Measurements from ENCODE around the gene C16orf46.

GRCh38 chr16:81061307-81061640, 15.8 kb downstream of the C16orf46 start:
- TF ChIP-seq POLR2AphosphoS5 (IDR thresholded peaks at IDR 0.05; ENCODE audit: low read depth, low read length) (no peak), POLR2A (IDR thresholded peaks at IDR 0.05; ENCODE audit: low read depth, low read length) (no peak)

Measured in GM12892 (cell line).